T follicular helper cell (primary cell): Measurements from ENCODE around the gene SEC24B.
"Not testable (repeated sequence)": the region's sequence is repeated elsewhere in the genome, so short reads cannot be mapped to it uniquely, and the experiment has no call there.

Source experiments
- DNase-seq: peaks from one replicate; pipeline ENCODE4 v3.0.0-alpha.2; 2020; ENCODE audit warnings: low read depth

The SEC24B gene

GRCh38 chr4:109506890-109507289 lies 73.3 kb downstream of the SEC24B start:
- no peak for DNase-seq

GRCh38 chr4:109510687-109511086 lies 77.1 kb downstream of the SEC24B start:
- DNase-seq = no peak

- no peak for DNase-seq
Observed at GRCh38 chr4:109511414-109511813, 77.8 kb downstream of the SEC24B start.

- DNase-seq = not testable (repeated sequence)
Observed at GRCh38 chr4:109513368-109513767, 79.8 kb downstream of the SEC24B start.

GRCh38 chr4:109532182-109532581 lies 98.6 kb downstream of the SEC24B start:
- DNase-seq = no peak

- no peak for DNase-seq
Observed at GRCh38 chr4:109545401-109545800, 111.8 kb downstream of the SEC24B start.

- no peak for DNase-seq
Observed at GRCh38 chr4:109547394-109547793, 113.8 kb downstream of the SEC24B start.

- DNase-seq = no peak
Observed at GRCh38 chr4:109548655-109549054, 115.0 kb downstream of the SEC24B start.

- no peak for DNase-seq
Observed at GRCh38 chr4:109552237-109552636, 118.6 kb downstream of the SEC24B start.

GRCh38 chr4:109553130-109553529 lies 119.5 kb downstream of the SEC24B start:
- no peak for DNase-seq

GRCh38 chr4:109554971-109555370 lies 121.4 kb downstream of the SEC24B start:
- DNase-seq = no peak

- no peak for DNase-seq
Observed at GRCh38 chr4:109557433-109557832, 123.8 kb downstream of the SEC24B start.

- not testable (repeated sequence) for DNase-seq
Observed at GRCh38 chr4:109558095-109558494, 124.5 kb downstream of the SEC24B start.

- DNase-seq = no peak
Observed at GRCh38 chr4:109559625-109559982, 126.0 kb downstream of the SEC24B start.

GRCh38 chr4:109559983-109560686 lies 126.5 kb downstream of the SEC24B start, which contains the start of gene MCUB:
Gene MCUB, plus strand, starts transcription at chr4:109560246. Its CDS starts 92 bp downstream, at chr4:109560338.
- DNase-seq = peak; percentile 90

- peak; percentile 50 for DNase-seq
Observed at GRCh38 chr4:109560687-109561461, 127.3 kb downstream of the SEC24B start.

GRCh38 chr4:109562457-109563239 lies 129.0 kb downstream of the SEC24B start:
- no peak for DNase-seq

- DNase-seq = no peak
Observed at GRCh38 chr4:109571494-109571893, 137.9 kb downstream of the SEC24B start.

GRCh38 chr4:109572154-109572553 lies 138.5 kb downstream of the SEC24B start:
- no peak for DNase-seq

GRCh38 chr4:109574443-109574850 lies 140.8 kb downstream of the SEC24B start:
- no peak for DNase-seq

- no peak for DNase-seq
Observed at GRCh38 chr4:109574931-109575804, 141.6 kb downstream of the SEC24B start.
